Endothelial cell of umbilical vein (primary cell): ENCODE measurements around the gene HEATR1. TPM values are rescaled to one million over a fixed set of nuclear protein-coding genes. Genes with fewer than 3 reads are reported as not detected.

Experiments
- BruUV-seq: library from RNA; stranded (reverse); fragments of 400-500 nt; replicated peaks from 2 replicates; lab custom pipeline; 2021; lab: Mats Ljungman, UMichigan
- CTCF ChIA-PET: fragments of 300-600, 350-600 bp; sonication (Branson Sonifier 250); formaldehyde crosslinking; loops from one replicate; lab custom pipeline; 2021; ENCODE audit warnings: antibody characterized with exemption, inconsistent platforms; lab: Charles Lee
- POLR2A ChIA-PET: fragments of 300-600, 350-600 bp; sonication (Branson Sonifier 250); formaldehyde crosslinking; loops from one replicate; lab custom pipeline; 2021; ENCODE audit warnings: antibody characterized with exemption, inconsistent platforms; lab: Charles Lee
- DNase-seq: peaks from one replicate; pipeline ENCODE4 v3.0.0-alpha.2; 2011; ENCODE audit warnings: low read depth, low spot score
- FAIRE-seq: peaks from 2 replicates; lab custom pipeline; 2011; peaks lifted over from hg19 to GRCh38; lab: Jason Lieb, UNC
- H2AFZ ChIP-seq: 2 replicates; pipeline ENCODE4 v1.6.0; 2012; ENCODE audit warnings: low read depth, low read length, control low read depth, inconsistent platforms
- H3K27ac ChIP-seq: 2 replicates; pipeline ENCODE4 v1.5.1; 2011; ENCODE audit warnings: low read depth, mild to moderate bottlenecking, control low read depth, low read length, moderate library complexity; ENCODE audit not compliant: insufficient read depth
- H3K27me3 ChIP-seq, 2 experiments: 2 replicates each; pipeline versions ENCODE4 v1.6.0 to v1.6.1; 2011; ENCODE audit warnings: low read length in 2 of 2, mixed read lengths in 1 of 2; ENCODE audit not compliant: control insufficient read depth in 2 of 2, insufficient read depth in 2 of 2
- H3K36me3 ChIP-seq, 2 experiments: 2 replicates in 1 of 2; 3 replicates in 1 of 2; pipeline ENCODE4 v1.5.1; 2011; ENCODE audit warnings: low read length in 2 of 2, mild to moderate bottlenecking in 1 of 2, moderate library complexity in 1 of 2; ENCODE audit not compliant: control insufficient read depth in 2 of 2, insufficient read depth in 2 of 2; ENCODE audit errors: extremely low read depth in 1 of 2
- H3K4me1 ChIP-seq: 3 replicates; pipeline ENCODE4 v1.5.1; 2011; ENCODE audit warnings: mild to moderate bottlenecking, low read length; ENCODE audit not compliant: control insufficient read depth, insufficient read depth; ENCODE audit errors: extremely low read depth
- H3K4me2 ChIP-seq: 2 replicates; pipeline ENCODE4 v1.6.1; 2011; ENCODE audit warnings: low read length, control low read depth, mixed read lengths; ENCODE audit not compliant: insufficient read depth
- H3K4me3 ChIP-seq, 3 experiments: fragments of 200-600 bp in 1 of 3; sonication (generic), shearing (Covaris generic) in 1 of 3; replicated peaks in 1 of 3; 2 replicates each; pipeline ENCODE4 v1.5.1; 2011 to 2016; ENCODE audit warnings: control low read depth in 3 of 3, low read length in 3 of 3, mild to moderate bottlenecking in 2 of 3, inconsistent platforms in 1 of 3, low read depth in 1 of 3, moderate library complexity in 1 of 3; ENCODE audit not compliant: insufficient read depth in 1 of 3
- H3K79me2 ChIP-seq: 2 replicates; pipeline ENCODE4 v1.6.0; 2012; ENCODE audit warnings: low read length, inconsistent platforms; ENCODE audit not compliant: control insufficient read depth, insufficient read depth
- H3K9ac ChIP-seq: replicated peaks from 2 replicates; pipeline ENCODE3; 2011; ENCODE audit warnings: low read length, control low read depth; ENCODE audit not compliant: insufficient read depth; ENCODE audit errors: extremely low read depth
- H3K9me1 ChIP-seq: replicated peaks from 3 replicates; pipeline ENCODE4 v1.6.0; 2011; ENCODE audit warnings: mild to moderate bottlenecking, low read length; ENCODE audit not compliant: control insufficient read depth, insufficient read depth; ENCODE audit errors: extremely low read depth
- H3K9me3 ChIP-seq: replicated peaks from 2 replicates; pipeline ENCODE4 v1.5.1; 2012; ENCODE audit warnings: low read length, inconsistent platforms; ENCODE audit not compliant: control insufficient read depth, insufficient read depth
- H4K20me1 ChIP-seq: replicated peaks from 2 replicates; pipeline ENCODE3; 2011; ENCODE audit warnings: mild to moderate bottlenecking, low read length; ENCODE audit not compliant: control insufficient read depth, insufficient read depth; ENCODE audit errors: extremely low read depth
- EZH2 ChIP-seq: IDR thresholded peaks from 2 replicates; pipeline ENCODE4 v1.6.1; 2012; ENCODE audit warnings: borderline replicate concordance, low read depth, mild to moderate bottlenecking, moderate library complexity, low read length, inconsistent platforms; ENCODE audit not compliant: severe bottlenecking
- FOS ChIP-seq: IDR thresholded peaks from 2 replicates; pipeline ENCODE4 v1.6.1; 2011; ENCODE audit warnings: mild to moderate bottlenecking, low read length, moderate library complexity, borderline replicate concordance; ENCODE audit not compliant: insufficient read depth
- GATA2 ChIP-seq: IDR thresholded peaks from 2 replicates; pipeline ENCODE4 v1.7.0; 2011; ENCODE audit warnings: low read depth, mild to moderate bottlenecking, moderate library complexity, mixed read lengths, low read length; ENCODE audit not compliant: insufficient read length, insufficient read depth
- JUN ChIP-seq: IDR thresholded peaks from 2 replicates; pipeline ENCODE4 v1.6.1; 2011; ENCODE audit warnings: borderline replicate concordance, low read depth; ENCODE audit not compliant: insufficient read length, insufficient read depth
- MYC ChIP-seq: IDR thresholded peaks from one replicate; pipeline ENCODE4 v1.6.1; 2011; ENCODE audit warnings: mild to moderate bottlenecking, low read depth, low read length
- POLR2A ChIP-seq: IDR thresholded peaks from 2 replicates; pipeline ENCODE4 v1.6.1; 2012; ENCODE audit warnings: low read depth, mild to moderate bottlenecking, control low read depth, low read length
- POLR2AphosphoS5 ChIP-seq: IDR thresholded peaks from 2 replicates; pipeline ENCODE4 v1.6.1; 2012; ENCODE audit warnings: low read depth, mild to moderate bottlenecking, control low read depth, low read length, moderate library complexity; ENCODE audit not compliant: insufficient read depth
- dilution Hi-C: fragments of 300-500 bp; cut with MboI; formaldehyde crosslinking; loops from one replicate; pipeline ENCODE4 v1.15.0; 2019; ENCODE audit warnings: low sequenced_read_pairs; ENCODE audit not compliant: extremely low pct_ligation_motif_present
- intact Hi-C: fragments of 100-400 bp; cut with micrococcal nuclease; formaldehyde crosslinking; loops from one replicate; pipeline ENCODE4 v1.10.0; 2022
- polyA plus RNA-seq, 4 experiments: library from polyadenylated mRNA; depleted of rRNA in 3 of 4; stranded (reverse) in 3 of 4; unstranded in 1 of 4; fragments of >200 nt; gene quantifications; 2 replicates each; pipeline versions ENCODE4 v1.2.1 to v1.2.3, GENCODE V29; 2011 to 2012; ENCODE audit warnings: missing spikeins in 1 of 4
- total RNA-seq: library from RNA; stranded (reverse); gene quantifications from 2 replicates; pipeline ENCODE4 v1.2.3, GENCODE V29; 2021
- TF ChIP-seq, protein P1 (sequence below): IDR thresholded peaks from 2 replicates; pipeline ENCODE4 v1.6.1; 2011; ENCODE audit not compliant: insufficient read depth, insufficient read length
- TF ChIP-seq, protein P2 (sequence below), 2 donors: IDR thresholded peaks; 1 replicate in 1 of 2; 2 replicates in 1 of 2; pipeline ENCODE4 v1.5.1; 2011; ENCODE audit warnings: low read length in 2 of 2, mild to moderate bottlenecking in 2 of 2, moderate library complexity in 2 of 2, control low read depth in 1 of 2, inconsistent platforms in 1 of 2, low read depth in 1 of 2; ENCODE audit not compliant: insufficient read depth in 1 of 2; ENCODE audit errors: extremely low read depth in 1 of 2

HEATR1 gene
- total and polyA plus RNA-seq, 2 donors (not counting 3 experiments of a cell fraction or from before 2014, with no cell fraction given) = 8.4 to 62.0 TPM

DNA sequence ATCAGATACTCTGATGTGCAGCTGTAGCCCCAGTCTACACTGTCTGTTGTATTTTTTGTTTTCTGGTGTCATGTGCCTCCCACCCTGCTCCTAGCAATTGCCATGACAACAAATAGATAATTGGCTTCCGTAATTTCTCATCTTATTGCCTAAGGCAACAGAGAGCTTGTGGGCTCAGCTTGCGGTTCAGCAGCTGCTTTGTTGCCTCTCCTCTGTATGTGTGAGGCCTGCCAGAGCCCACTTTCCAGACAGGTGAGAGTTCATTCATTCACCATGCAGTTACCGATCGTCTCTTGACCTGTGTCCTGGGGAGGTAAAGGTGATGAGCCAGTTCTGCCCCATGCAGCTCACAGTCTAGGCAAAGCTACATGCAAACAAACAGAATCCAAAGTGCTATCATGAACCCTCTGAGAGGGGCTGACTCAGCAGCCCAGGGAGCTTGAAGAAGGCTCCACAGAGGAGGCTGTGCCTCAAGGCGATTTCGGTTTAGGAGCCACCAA lies 68.6 kb downstream of the HEATR1 start:
- no peak for DNase-seq
- intact Hi-C loops (no loop called here), dilution Hi-C loops (no loop called here)
- H4K20me1 ChIP-seq = no peaks in the 10 kb centered on the region
- ChIA-PET CTCF (no interaction called here), POLR2A (no interaction called here)
- no peak for FAIRE-seq
- BruUV-seq = no TSS peak
- H3K4me3 ChIP-seq = no peak overlapping the region
- H3K79me2 ChIP-seq = peaks cover 3% of the 10 kb centered on the region
- peaks cover 14% of the 10 kb centered on the region for H3K4me1 ChIP-seq
- H3K27me3 ChIP-seq = no peaks in the 10 kb centered on the region
- no peak overlapping the region for H2AFZ ChIP-seq
- TF ChIP-seq POLR2A (no peak), POLR2AphosphoS5 (no peak), EZH2 (no peak), JUN (no peak), FOS (no peak), GATA2 (no peak), MYC (no peak)
- TF ChIP-seq, protein P1, sequence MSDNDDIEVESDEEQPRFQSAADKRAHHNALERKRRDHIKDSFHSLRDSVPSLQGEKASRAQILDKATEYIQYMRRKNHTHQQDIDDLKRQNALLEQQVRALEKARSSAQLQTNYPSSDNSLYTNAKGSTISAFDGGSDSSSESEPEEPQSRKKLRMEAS = no peak
- TF ChIP-seq, protein P2, sequence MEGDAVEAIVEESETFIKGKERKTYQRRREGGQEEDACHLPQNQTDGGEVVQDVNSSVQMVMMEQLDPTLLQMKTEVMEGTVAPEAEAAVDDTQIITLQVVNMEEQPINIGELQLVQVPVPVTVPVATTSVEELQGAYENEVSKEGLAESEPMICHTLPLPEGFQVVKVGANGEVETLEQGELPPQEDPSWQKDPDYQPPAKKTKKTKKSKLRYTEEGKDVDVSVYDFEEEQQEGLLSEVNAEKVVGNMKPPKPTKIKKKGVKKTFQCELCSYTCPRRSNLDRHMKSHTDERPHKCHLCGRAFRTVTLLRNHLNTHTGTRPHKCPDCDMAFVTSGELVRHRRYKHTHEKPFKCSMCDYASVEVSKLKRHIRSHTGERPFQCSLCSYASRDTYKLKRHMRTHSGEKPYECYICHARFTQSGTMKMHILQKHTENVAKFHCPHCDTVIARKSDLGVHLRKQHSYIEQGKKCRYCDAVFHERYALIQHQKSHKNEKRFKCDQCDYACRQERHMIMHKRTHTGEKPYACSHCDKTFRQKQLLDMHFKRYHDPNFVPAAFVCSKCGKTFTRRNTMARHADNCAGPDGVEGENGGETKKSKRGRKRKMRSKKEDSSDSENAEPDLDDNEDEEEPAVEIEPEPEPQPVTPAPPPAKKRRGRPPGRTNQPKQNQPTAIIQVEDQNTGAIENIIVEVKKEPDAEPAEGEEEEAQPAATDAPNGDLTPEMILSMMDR (IDR thresholded peaks at IDR 0.05; ENCODE audit: extremely low read depth in 1 of 2, insufficient read depth in 1 of 2, low read depth in 1 of 2, low read length in 2 of 2) = no peak
- H3K9me3 ChIP-seq = no peaks in the 10 kb centered on the region
- H3K27ac ChIP-seq = no peak overlapping the region
- H3K9me1 ChIP-seq = no peaks in the 10 kb centered on the region
- H3K9ac ChIP-seq = no peak overlapping the region
- H3K4me2 ChIP-seq = no peak overlapping the region
- peaks cover 3 to 17% of the 10 kb centered on the region in 2 experiments for H3K36me3 ChIP-seq
